Neural progenitor cell (in vitro differentiated cells): ENCODE measurements around the gene FBXO4. TPM values are rescaled to one million over a fixed set of nuclear protein-coding genes. Genes with fewer than 3 reads are reported as not detected.
A peak's percentile ranks its signal among the peaks of the same experiment; 100 is the strongest.

Source experiments
- DNase-seq: peaks from one replicate; pipeline ENCODE4 v3.0.0-alpha.2; 2016; ENCODE audit warnings: low spot score
- H2AFZ ChIP-seq: fragments of 200-600 bp; sonication (generic); replicated peaks from 2 replicates; pipeline ENCODE4 v1.6.1; 2016; ENCODE audit warnings: antibody characterized with exemption
- H3F3A ChIP-seq: fragments of 200-600 bp; sonication (generic); 2 replicates; pipeline ENCODE4 v1.6.1; 2016; ENCODE audit warnings: antibody characterized with exemption, low read depth
- H3K27ac ChIP-seq: fragments of 200-600 bp; sonication (generic); 2 replicates; pipeline ENCODE4 v1.5.1; 2016; ENCODE audit warnings: mild to moderate bottlenecking
- H3K27me3 ChIP-seq: fragments of 200-600 bp; sonication (generic); 2 replicates; pipeline ENCODE4 v1.6.1; 2016; ENCODE audit warnings: mild to moderate bottlenecking, moderate library complexity
- H3K36me3 ChIP-seq: fragments of 200-600 bp; sonication (generic); 2 replicates; pipeline ENCODE4 v1.5.1; 2016
- H3K4me1 ChIP-seq: fragments of 200-600 bp; sonication (generic); 2 replicates; pipeline ENCODE4 v1.6.1; 2016; ENCODE audit warnings: mixed run types
- H3K4me2 ChIP-seq: fragments of 200-600 bp; sonication (generic); 2 replicates; pipeline ENCODE4 v1.6.1; 2016
- H3K4me3 ChIP-seq: fragments of 200-600 bp; sonication (generic); 2 replicates; pipeline ENCODE4 v1.5.1; 2016
- H3K79me2 ChIP-seq: fragments of 200-600 bp; sonication (generic); 2 replicates; pipeline ENCODE4 v1.6.1; 2016; ENCODE audit warnings: low read depth
- H3K9ac ChIP-seq: fragments of 200-600 bp; sonication (generic); 2 replicates; pipeline ENCODE4 v1.6.1; 2016
- H3K9me3 ChIP-seq: fragments of 200-600 bp; sonication (generic); 2 replicates; pipeline ENCODE4 v1.5.1; 2016; ENCODE audit warnings: low read depth
- H4K20me1 ChIP-seq: fragments of 200-600 bp; sonication (generic); 2 replicates; pipeline ENCODE4 v1.6.1; 2016; ENCODE audit warnings: low read depth
- H3K27ac Mint-ChIP-seq: 3 replicates; pipeline ENCODE4 v1.8.0; 2021; ENCODE audit warnings: mixed read lengths
- H3K27me3 Mint-ChIP-seq: 2 replicates; pipeline ENCODE4 v1.8.0; 2022; ENCODE audit warnings: low read depth, mild to moderate bottlenecking, inconsistent platforms, moderate library complexity, mixed read lengths; ENCODE audit not compliant: insufficient read depth
- H3K36me3 Mint-ChIP-seq: 3 replicates; pipeline ENCODE4 v1.8.0; 2021; ENCODE audit warnings: mixed read lengths
- H3K4me1 Mint-ChIP-seq: 3 replicates; pipeline ENCODE4 v1.8.0; 2021; ENCODE audit warnings: mixed read lengths
- H3K4me3 Mint-ChIP-seq: 3 replicates; pipeline ENCODE4 v1.8.0; 2021; ENCODE audit warnings: mild to moderate bottlenecking, moderate library complexity, mixed read lengths
- H3K9me3 Mint-ChIP-seq: 3 replicates; pipeline ENCODE4 v1.8.0; 2020; ENCODE audit warnings: mixed read lengths
- CTCF ChIP-seq: fragments of 200-600 bp; sonication (generic); IDR thresholded peaks from 2 replicates; pipeline ENCODE4 v1.5.1; 2017; ENCODE audit warnings: antibody characterized with exemption, mild to moderate bottlenecking
- EZH2 ChIP-seq: fragments of 200-600 bp; sonication (generic); IDR thresholded peaks from 2 replicates; pipeline ENCODE4 v1.6.1; 2017; ENCODE audit warnings: antibody characterized with exemption, mild to moderate bottlenecking, moderate library complexity
- EZH2phosphoT487 ChIP-seq: fragments of 200-600 bp; sonication (generic); IDR thresholded peaks from 2 replicates; pipeline ENCODE4 v1.6.1; 2017; ENCODE audit warnings: antibody characterized with exemption
- total RNA-seq: library from RNA; depleted of rRNA; stranded (reverse); fragments of >200 nt; gene quantifications from 2 replicates; pipeline ENCODE4 v1.2.3, GENCODE V29; 2015; ENCODE audit warnings: low replicate concordance

The FBXO4 gene
- total RNA-seq, 1 donor from 2014 or later, result 15.5 TPM

GRCh38 chr5:41921166-41921565 lies 3.9 kb upstream of the FBXO4 start:
- H3K4me2 ChIP-seq, result no peak overlapping the region
- DNase-seq, result no peak
- no peaks in the 10 kb centered on the region for H3K27me3 ChIP-seq
- no peak overlapping the region for H3K9ac ChIP-seq
- H3K27me3 Mint-ChIP-seq, result no peaks in the 10 kb centered on the region
- H3K27ac Mint-ChIP-seq, result no peak overlapping the region
- H2AFZ ChIP-seq, result no peak overlapping the region
- no peaks in the 10 kb centered on the region for H3K36me3 ChIP-seq
- no peak overlapping the region for H3K4me3 ChIP-seq
- H3K27ac ChIP-seq, result no peak overlapping the region
- no peaks in the 10 kb centered on the region for H3K9me3 ChIP-seq
- peaks cover 24% of the 10 kb centered on the region for H3K36me3 Mint-ChIP-seq
- H3K9me3 Mint-ChIP-seq, result peaks cover 2% of the 10 kb centered on the region
- H3K4me1 ChIP-seq, result peaks cover 4% of the 10 kb centered on the region
- H3K4me3 Mint-ChIP-seq, result no peak overlapping the region
- H3K79me2 ChIP-seq, result no peaks in the 10 kb centered on the region
- no peak for TF ChIP-seq EZH2phosphoT487
- no peak for TF ChIP-seq CTCF
- TF ChIP-seq EZH2, result no peak
- H4K20me1 ChIP-seq, result no peaks in the 10 kb centered on the region
- H3F3A ChIP-seq, result peaks cover 4% of the 10 kb centered on the region
- H3K4me1 Mint-ChIP-seq, result peaks cover 3% of the 10 kb centered on the region

GRCh38 chr5:41921874-41922273 lies 3.2 kb upstream of the FBXO4 start:
- Histone ChIP-seq H3K27ac (no peak overlapping the region), H3K4me1 (peaks cover 4% of the 10 kb centered on the region), H3K36me3 (no peaks in the 10 kb centered on the region), H3K27me3 (no peaks in the 10 kb centered on the region), H3K9me3 (no peaks in the 10 kb centered on the region), H3K9ac (peak overlapping the region; percentile 3), H4K20me1 (no peaks in the 10 kb centered on the region), H3F3A (peaks cover 4% of the 10 kb centered on the region), H3K4me2 (no peak overlapping the region), H3K4me3 (no peak overlapping the region), H3K79me2 (no peaks in the 10 kb centered on the region), H2AFZ (no peak overlapping the region)
- Mint-ChIP-seq H3K27ac (no peak overlapping the region), H3K27me3 (no peaks in the 10 kb centered on the region), H3K36me3 (peaks cover 24% of the 10 kb centered on the region), H3K4me3 (no peak overlapping the region), H3K9me3 (peaks cover 2% of the 10 kb centered on the region), H3K4me1 (peaks cover 3% of the 10 kb centered on the region)
- no peak for TF ChIP-seq CTCF
- TF ChIP-seq EZH2phosphoT487, result no peak
- no peak for TF ChIP-seq EZH2
- no peak for DNase-seq

DNA sequence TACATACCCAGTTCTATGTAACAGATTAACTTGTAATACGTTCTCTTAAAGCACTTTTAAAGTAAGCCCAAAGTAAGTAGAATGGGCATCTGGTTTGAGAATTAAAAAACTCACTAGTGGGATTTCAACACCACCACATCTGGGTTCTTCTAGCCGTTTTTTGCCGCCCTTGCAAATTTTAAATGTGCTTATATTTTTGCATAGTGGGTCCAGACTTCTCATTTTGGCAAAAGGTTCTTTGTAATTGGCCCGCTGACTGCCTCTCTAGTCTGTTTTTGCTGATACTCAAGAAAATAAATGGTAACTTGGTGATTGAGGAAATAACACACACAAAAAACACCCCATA lies 582 bp upstream of the FBXO4 start:
- Mint-ChIP-seq H3K36me3 (peaks cover 12% of the 10 kb centered on the region), H3K4me1 (peaks cover 3% of the 10 kb centered on the region), H3K4me3 (peak overlapping the region; percentile 81), H3K27me3 (no peaks in the 10 kb centered on the region), H3K9me3 (peaks cover 2% of the 10 kb centered on the region), H3K27ac (no peak overlapping the region)
- no peaks in the 10 kb centered on the region for H3K36me3 ChIP-seq
- H3K4me2 ChIP-seq, result peak overlapping the region; percentile 77
- H3K4me3 ChIP-seq, result peak overlapping the region; percentile 71
- H3K27ac ChIP-seq, result no peak overlapping the region
- TF ChIP-seq EZH2phosphoT487, result no peak
- TF ChIP-seq EZH2, result no peak
- TF ChIP-seq CTCF, result no peak
- no peaks in the 10 kb centered on the region for H3K79me2 ChIP-seq
- DNase-seq, result no peak
- H3K27me3 ChIP-seq, result no peaks in the 10 kb centered on the region
- H3F3A ChIP-seq, result peaks cover 4% of the 10 kb centered on the region
- no peaks in the 10 kb centered on the region for H3K9me3 ChIP-seq
- peaks cover 4% of the 10 kb centered on the region for H3K4me1 ChIP-seq
- peak overlapping the region; percentile 73 for H3K9ac ChIP-seq
- no peaks in the 10 kb centered on the region for H4K20me1 ChIP-seq
- H2AFZ ChIP-seq, result peak overlapping the region; percentile 97
